Vagina (tissue), 2 donors: Measurements from ENCODE around the gene PTGFR. TPM values are rescaled to one million over a fixed set of nuclear protein-coding genes. Genes with fewer than 3 reads are reported as not detected.

Experiments
- DNase-seq, 2 donors: peaks; one replicate each; pipeline ENCODE4 v3.0.0-alpha.2; 2017; ENCODE audit errors: extremely low spot score in 2 of 2
- H3K27ac ChIP-seq: fragments of 200-600 bp; sonication (generic); one replicate; pipeline ENCODE4 v1.5.1; 2019
- H3K27me3 ChIP-seq: fragments of 200-600 bp; sonication (generic); one replicate; pipeline ENCODE4 v1.5.1; 2019
- H3K36me3 ChIP-seq, 2 donors: fragments of 200-600 bp; sonication (generic); one replicate each; pipeline ENCODE4 v1.5.1; 2017 to 2019
- H3K4me1 ChIP-seq: fragments of 200-600 bp; sonication (generic); one replicate; pipeline ENCODE4 v1.5.1; 2019
- H3K4me3 ChIP-seq, 2 donors: fragments of 200-600 bp; sonication (generic); 1 replicate in 1 of 2; 2 replicates in 1 of 2; pipeline ENCODE4 v1.5.1; 2016 to 2019
- H3K9me3 ChIP-seq: fragments of 200-600 bp; sonication (generic); one replicate; pipeline ENCODE4 v1.5.1; 2019
- CTCF ChIP-seq, 3 experiments: fragments of 450-650 bp in 2 of 3; fragments of 200-600 bp in 1 of 3; sonication (generic) in 1 of 3; IDR thresholded peaks; one replicate each; pipeline ENCODE4 v1.5.1; 2017 to 2019; ENCODE audit warnings: antibody characterized with exemption in 3 of 3, mild to moderate bottlenecking in 2 of 3, moderate library complexity in 2 of 3
- POLR2A ChIP-seq, 2 donors: fragments of 450-650 bp; IDR thresholded peaks; one replicate each; pipeline ENCODE4 v1.6.1; 2017; ENCODE audit warnings: antibody characterized with exemption in 2 of 2, mild to moderate bottlenecking in 2 of 2, moderate library complexity in 2 of 2
- POLR2AphosphoS5 ChIP-seq, 2 donors: sonication (generic); formaldehyde crosslinking; IDR thresholded peaks; one replicate each; pipeline ENCODE4 v1.9.0; 2017; ENCODE audit warnings: antibody characterized with exemption in 2 of 2, mild to moderate bottlenecking in 2 of 2, low read depth in 1 of 2; ENCODE audit not compliant: insufficient read depth in 1 of 2
- intact Hi-C: fragments of 100-400 bp; cut with DNase I; formaldehyde crosslinking; loops from one replicate; pipeline ENCODE4 v1.15.1; 2023
- total RNA-seq: library from RNA; depleted of rRNA; stranded (reverse); fragments of >200 nt; gene quantifications from one replicate; pipeline ENCODE4 v1.2.3, GENCODE V29; 2016

The PTGFR gene
- total RNA-seq, 1 donor from 2014 or later = 4.4 TPM

GRCh38 chr1:78526496-78526895 lies 35.7 kb downstream of the PTGFR start:
- no peak for TF ChIP-seq CTCF (IDR thresholded peaks at IDR 0.05)
- no peak for TF ChIP-seq POLR2A (IDR thresholded peaks at IDR 0.05)
- no peak for TF ChIP-seq POLR2AphosphoS5 (IDR thresholded peaks at IDR 0.05; ENCODE audit: insufficient read depth in 1 of 2, low read depth in 1 of 2)
- H3K27me3 ChIP-seq = no peaks in the 10 kb centered on the region
- intact Hi-C loops = no loop called here
- DNase-seq = no peak
- no peak overlapping the region for H3K4me3 ChIP-seq
- H3K27ac ChIP-seq = no peak overlapping the region
- no peaks in the 10 kb centered on the region for H3K4me1 ChIP-seq
- no peaks in the 10 kb centered on the region for H3K9me3 ChIP-seq
- no peaks in the 10 kb centered on the region for H3K36me3 ChIP-seq

GRCh38 chr1:78527706-78528105 lies 36.9 kb downstream of the PTGFR start:
- intact Hi-C loops = no loop called here
- no peak for DNase-seq
- H3K27me3 ChIP-seq = no peaks in the 10 kb centered on the region
- no peaks in the 10 kb centered on the region for H3K9me3 ChIP-seq
- H3K4me1 ChIP-seq = no peaks in the 10 kb centered on the region
- no peaks in the 10 kb centered on the region for H3K36me3 ChIP-seq
- H3K4me3 ChIP-seq = no peak overlapping the region
- TF ChIP-seq POLR2A (IDR thresholded peaks at IDR 0.05) (no peak), POLR2AphosphoS5 (IDR thresholded peaks at IDR 0.05; ENCODE audit: insufficient read depth in 1 of 2, low read depth in 1 of 2) (no peak), CTCF (IDR thresholded peaks at IDR 0.05) (no peak)
- no peak overlapping the region for H3K27ac ChIP-seq

GRCh38 chr1:78533527-78533926 lies 42.8 kb downstream of the PTGFR start:
- Histone ChIP-seq H3K9me3 (no peaks in the 10 kb centered on the region), H3K27ac (no peak overlapping the region), H3K4me1 (no peaks in the 10 kb centered on the region), H3K36me3 (no peaks in the 10 kb centered on the region), H3K27me3 (no peaks in the 10 kb centered on the region), H3K4me3 (no peak overlapping the region)
- no peak for DNase-seq
- intact Hi-C loops = no loop called here
- TF ChIP-seq POLR2AphosphoS5 (IDR thresholded peaks at IDR 0.05; ENCODE audit: insufficient read depth in 1 of 2, low read depth in 1 of 2) = no peak
- no peak for TF ChIP-seq CTCF (IDR thresholded peaks at IDR 0.05)
- TF ChIP-seq POLR2A (IDR thresholded peaks at IDR 0.05) = no peak

GRCh38 chr1:78535286-78535685 lies 44.5 kb downstream of the PTGFR start:
- H3K36me3 ChIP-seq = no peaks in the 10 kb centered on the region
- H3K27me3 ChIP-seq = no peaks in the 10 kb centered on the region
- no peaks in the 10 kb centered on the region for H3K4me1 ChIP-seq

GRCh38 chr1:78536427-78536826 lies 45.7 kb downstream of the PTGFR start:
- intact Hi-C loops = no loop called here
- TF ChIP-seq POLR2AphosphoS5 (IDR thresholded peaks at IDR 0.05; ENCODE audit: insufficient read depth in 1 of 2, low read depth in 1 of 2) (no peak), POLR2A (IDR thresholded peaks at IDR 0.05) (no peak), CTCF (IDR thresholded peaks at IDR 0.05) (no peak)
- no peak overlapping the region for H3K4me3 ChIP-seq
- H3K4me1 ChIP-seq = no peaks in the 10 kb centered on the region
- no peak for DNase-seq
- H3K9me3 ChIP-seq = no peaks in the 10 kb centered on the region
- H3K27me3 ChIP-seq = no peaks in the 10 kb centered on the region
- H3K27ac ChIP-seq = no peak overlapping the region
- no peaks in the 10 kb centered on the region for H3K36me3 ChIP-seq

More at GRCh38 chr1:78535286-78535685, 44.5 kb downstream of the PTGFR start:
- intact Hi-C loops = no loop called here
- DNase-seq = no peak
- TF ChIP-seq POLR2AphosphoS5 (IDR thresholded peaks at IDR 0.05; ENCODE audit: insufficient read depth in 1 of 2, low read depth in 1 of 2) (no peak), POLR2A (IDR thresholded peaks at IDR 0.05) (no peak), CTCF (IDR thresholded peaks at IDR 0.05) (no peak)
- no peak overlapping the region for H3K4me3 ChIP-seq
- H3K27ac ChIP-seq = no peak overlapping the region
- H3K9me3 ChIP-seq = no peaks in the 10 kb centered on the region
